Measurements from ENCODE around the gene CHMP2A. TPM values are rescaled to one million over a fixed set of nuclear protein-coding genes. Genes with fewer than 3 reads are reported as not detected.
A peak's percentile ranks its signal among the peaks of the same experiment; 100 is the strongest.

CHMP2A gene
- total RNA-seq, 1 experiment from 2014 or later = 109 TPM

DNA sequence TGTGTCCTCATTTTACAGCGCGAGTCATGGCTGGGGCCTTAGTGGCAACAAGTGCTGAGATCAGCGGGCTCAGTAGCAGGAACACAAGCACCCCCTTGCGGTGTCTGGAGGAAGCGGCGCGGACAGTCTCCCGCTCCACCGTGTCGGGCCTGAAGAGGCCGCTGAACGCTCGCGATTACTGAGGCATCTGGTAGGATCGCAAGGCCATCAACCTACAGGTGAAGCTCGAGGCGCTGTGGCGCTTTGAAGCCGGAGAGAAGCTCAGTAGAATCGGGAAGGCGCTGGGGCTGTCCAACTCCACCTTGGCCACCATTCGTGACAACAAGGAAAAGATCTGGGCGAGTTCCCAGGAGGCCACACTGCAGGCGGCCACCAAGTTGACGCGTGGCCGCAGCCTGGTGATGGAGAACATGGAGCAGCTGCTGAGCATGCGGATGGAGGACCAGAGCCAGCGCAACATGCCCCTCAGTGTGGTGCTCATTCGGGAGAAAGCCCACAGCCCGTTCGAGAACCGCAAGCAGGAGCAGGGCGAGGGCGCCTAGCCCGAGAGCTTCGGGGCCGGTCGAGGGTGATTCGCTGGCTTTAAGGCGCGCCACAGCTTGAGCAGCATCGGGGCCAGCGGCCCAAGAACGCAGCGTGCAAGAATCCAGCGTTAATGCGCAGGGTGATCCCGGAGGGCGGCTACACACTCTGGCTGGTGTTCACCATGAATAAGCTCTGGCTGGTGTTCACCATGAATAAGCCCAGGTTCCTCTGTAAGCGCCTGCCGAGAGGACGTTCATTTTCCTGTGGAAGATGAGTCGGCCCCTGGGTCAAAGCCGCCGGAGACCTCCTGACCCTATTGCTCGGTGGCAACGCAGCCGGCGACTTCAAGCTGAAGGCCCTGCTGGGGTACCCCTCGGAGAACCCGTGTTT lies 26.6 kb upstream of the CHMP2A start:
- H3K4me1 Mint-ChIP-seq = peaks cover 7% of the 10 kb centered on the region
- CTCF ChIA-PET = interaction anchor here (0.6 to 5.0 kb wide), 18 partner anchors 9 to 262 kb away, joined by 3 to 33 read pairs (median 6); partner anchors contain the start of genes CHMP2A, MZF1, RNF225 and TRIM28
- no peak overlapping the region for H3K4me3 Mint-ChIP-seq
- H3K9me3 Mint-ChIP-seq = no peaks in the 10 kb centered on the region
- peak overlapping the region; percentile 91 for H3K27ac Mint-ChIP-seq
- no peaks in the 10 kb centered on the region for H3K27me3 Mint-ChIP-seq (ENCODE audit: low read depth)
- POLR2A ChIA-PET = interaction anchor here (0.7 to 2.0 kb wide), 3 partner anchors 19 to 62 kb away, joined by 3 to 9 read pairs (median 8); partner anchors contain the start of gene ZBTB45
- DNase-seq (ENCODE audit: low spot score) (peak; percentile 97), ATAC-seq (peak; percentile 97)
- peaks cover 14% of the 10 kb centered on the region for H3K36me3 Mint-ChIP-seq
- TF ChIP-seq, protein P1, sequence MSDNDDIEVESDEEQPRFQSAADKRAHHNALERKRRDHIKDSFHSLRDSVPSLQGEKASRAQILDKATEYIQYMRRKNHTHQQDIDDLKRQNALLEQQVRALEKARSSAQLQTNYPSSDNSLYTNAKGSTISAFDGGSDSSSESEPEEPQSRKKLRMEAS (CRISPR knock-in tag; IDR thresholded peaks at IDR 0.05) = peak; percentile 82
- TF ChIP-seq SMAD3 (CRISPR knock-in tag; IDR thresholded peaks at IDR 0.05; ENCODE audit: borderline replicate concordance) (0 out of 2 replicates have a peak, but pooled peaks have one; percentile 51), ZNF423 (CRISPR knock-in tag; IDR thresholded peaks at IDR 0.05) (no peak), SP1 (CRISPR knock-in tag; conservative IDR thresholded peaks at IDR 0.05) (0 out of 2 replicates have a peak, but pooled peaks have one; percentile 13), ZNF263 (CRISPR knock-in tag; IDR thresholded peaks at IDR 0.05; ENCODE audit: low read depth) (no peak), MXD4 (CRISPR knock-in tag; IDR thresholded peaks at IDR 0.05; ENCODE audit: borderline replicate concordance) (no peak), ESRRA (CRISPR knock-in tag; IDR thresholded peaks at IDR 0.05; ENCODE audit: borderline replicate concordance) (no peak), FOXP1 (CRISPR knock-in tag; IDR thresholded peaks at IDR 0.05; ENCODE audit: borderline replicate concordance) (no peak; the same call in 1 of the 2 replicates), NFYB (CRISPR knock-in tag; conservative IDR thresholded peaks at IDR 0.05; ENCODE audit: low read depth) (0 out of 2 replicates have a peak, but pooled peaks have one; percentile 13), ZNF232 (CRISPR knock-in tag; IDR thresholded peaks at IDR 0.05) (0 out of 2 replicates have a peak, but pooled peaks have one; percentile 23), JAZF1 (CRISPR knock-in tag; IDR thresholded peaks at IDR 0.05) (no peak)
- TF ChIP-seq, protein P2, sequence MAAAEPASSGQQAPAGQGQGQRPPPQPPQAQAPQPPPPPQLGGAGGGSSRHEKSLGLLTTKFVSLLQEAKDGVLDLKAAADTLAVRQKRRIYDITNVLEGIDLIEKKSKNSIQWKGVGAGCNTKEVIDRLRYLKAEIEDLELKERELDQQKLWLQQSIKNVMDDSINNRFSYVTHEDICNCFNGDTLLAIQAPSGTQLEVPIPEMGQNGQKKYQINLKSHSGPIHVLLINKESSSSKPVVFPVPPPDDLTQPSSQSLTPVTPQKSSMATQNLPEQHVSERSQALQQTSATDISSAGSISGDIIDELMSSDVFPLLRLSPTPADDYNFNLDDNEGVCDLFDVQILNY (CRISPR knock-in tag; IDR thresholded peaks at IDR 0.05) = peak; percentile 54; the same call in 1 of the 2 replicates
- TF ChIP-seq, protein P3, sequence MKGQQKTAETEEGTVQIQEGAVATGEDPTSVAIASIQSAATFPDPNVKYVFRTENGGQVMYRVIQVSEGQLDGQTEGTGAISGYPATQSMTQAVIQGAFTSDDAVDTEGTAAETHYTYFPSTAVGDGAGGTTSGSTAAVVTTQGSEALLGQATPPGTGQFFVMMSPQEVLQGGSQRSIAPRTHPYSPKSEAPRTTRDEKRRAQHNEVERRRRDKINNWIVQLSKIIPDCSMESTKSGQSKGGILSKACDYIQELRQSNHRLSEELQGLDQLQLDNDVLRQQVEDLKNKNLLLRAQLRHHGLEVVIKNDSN (CRISPR knock-in tag; IDR thresholded peaks at IDR 0.05) = no peak
- TF ChIP-seq, protein P4, sequence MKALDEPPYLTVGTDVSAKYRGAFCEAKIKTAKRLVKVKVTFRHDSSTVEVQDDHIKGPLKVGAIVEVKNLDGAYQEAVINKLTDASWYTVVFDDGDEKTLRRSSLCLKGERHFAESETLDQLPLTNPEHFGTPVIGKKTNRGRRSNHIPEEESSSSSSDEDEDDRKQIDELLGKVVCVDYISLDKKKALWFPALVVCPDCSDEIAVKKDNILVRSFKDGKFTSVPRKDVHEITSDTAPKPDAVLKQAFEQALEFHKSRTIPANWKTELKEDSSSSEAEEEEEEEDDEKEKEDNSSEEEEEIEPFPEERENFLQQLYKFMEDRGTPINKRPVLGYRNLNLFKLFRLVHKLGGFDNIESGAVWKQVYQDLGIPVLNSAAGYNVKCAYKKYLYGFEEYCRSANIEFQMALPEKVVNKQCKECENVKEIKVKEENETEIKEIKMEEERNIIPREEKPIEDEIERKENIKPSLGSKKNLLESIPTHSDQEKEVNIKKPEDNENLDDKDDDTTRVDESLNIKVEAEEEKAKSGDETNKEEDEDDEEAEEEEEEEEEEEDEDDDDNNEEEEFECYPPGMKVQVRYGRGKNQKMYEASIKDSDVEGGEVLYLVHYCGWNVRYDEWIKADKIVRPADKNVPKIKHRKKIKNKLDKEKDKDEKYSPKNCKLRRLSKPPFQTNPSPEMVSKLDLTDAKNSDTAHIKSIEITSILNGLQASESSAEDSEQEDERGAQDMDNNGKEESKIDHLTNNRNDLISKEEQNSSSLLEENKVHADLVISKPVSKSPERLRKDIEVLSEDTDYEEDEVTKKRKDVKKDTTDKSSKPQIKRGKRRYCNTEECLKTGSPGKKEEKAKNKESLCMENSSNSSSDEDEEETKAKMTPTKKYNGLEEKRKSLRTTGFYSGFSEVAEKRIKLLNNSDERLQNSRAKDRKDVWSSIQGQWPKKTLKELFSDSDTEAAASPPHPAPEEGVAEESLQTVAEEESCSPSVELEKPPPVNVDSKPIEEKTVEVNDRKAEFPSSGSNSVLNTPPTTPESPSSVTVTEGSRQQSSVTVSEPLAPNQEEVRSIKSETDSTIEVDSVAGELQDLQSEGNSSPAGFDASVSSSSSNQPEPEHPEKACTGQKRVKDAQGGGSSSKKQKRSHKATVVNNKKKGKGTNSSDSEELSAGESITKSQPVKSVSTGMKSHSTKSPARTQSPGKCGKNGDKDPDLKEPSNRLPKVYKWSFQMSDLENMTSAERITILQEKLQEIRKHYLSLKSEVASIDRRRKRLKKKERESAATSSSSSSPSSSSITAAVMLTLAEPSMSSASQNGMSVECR (CRISPR knock-in tag; IDR thresholded peaks at IDR 0.05; ENCODE audit: borderline replicate concordance) = 0 out of 2 replicates have a peak, but pooled peaks have one; percentile 36
- TF ChIP-seq, protein P5, sequence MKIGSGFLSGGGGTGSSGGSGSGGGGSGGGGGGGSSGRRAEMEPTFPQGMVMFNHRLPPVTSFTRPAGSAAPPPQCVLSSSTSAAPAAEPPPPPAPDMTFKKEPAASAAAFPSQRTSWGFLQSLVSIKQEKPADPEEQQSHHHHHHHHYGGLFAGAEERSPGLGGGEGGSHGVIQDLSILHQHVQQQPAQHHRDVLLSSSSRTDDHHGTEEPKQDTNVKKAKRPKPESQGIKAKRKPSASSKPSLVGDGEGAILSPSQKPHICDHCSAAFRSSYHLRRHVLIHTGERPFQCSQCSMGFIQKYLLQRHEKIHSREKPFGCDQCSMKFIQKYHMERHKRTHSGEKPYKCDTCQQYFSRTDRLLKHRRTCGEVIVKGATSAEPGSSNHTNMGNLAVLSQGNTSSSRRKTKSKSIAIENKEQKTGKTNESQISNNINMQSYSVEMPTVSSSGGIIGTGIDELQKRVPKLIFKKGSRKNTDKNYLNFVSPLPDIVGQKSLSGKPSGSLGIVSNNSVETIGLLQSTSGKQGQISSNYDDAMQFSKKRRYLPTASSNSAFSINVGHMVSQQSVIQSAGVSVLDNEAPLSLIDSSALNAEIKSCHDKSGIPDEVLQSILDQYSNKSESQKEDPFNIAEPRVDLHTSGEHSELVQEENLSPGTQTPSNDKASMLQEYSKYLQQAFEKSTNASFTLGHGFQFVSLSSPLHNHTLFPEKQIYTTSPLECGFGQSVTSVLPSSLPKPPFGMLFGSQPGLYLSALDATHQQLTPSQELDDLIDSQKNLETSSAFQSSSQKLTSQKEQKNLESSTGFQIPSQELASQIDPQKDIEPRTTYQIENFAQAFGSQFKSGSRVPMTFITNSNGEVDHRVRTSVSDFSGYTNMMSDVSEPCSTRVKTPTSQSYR (CRISPR knock-in tag; IDR thresholded peaks at IDR 0.05) = peak; percentile 37; the same call in 1 of the 2 replicates
- TF ChIP-seq, protein P6, sequence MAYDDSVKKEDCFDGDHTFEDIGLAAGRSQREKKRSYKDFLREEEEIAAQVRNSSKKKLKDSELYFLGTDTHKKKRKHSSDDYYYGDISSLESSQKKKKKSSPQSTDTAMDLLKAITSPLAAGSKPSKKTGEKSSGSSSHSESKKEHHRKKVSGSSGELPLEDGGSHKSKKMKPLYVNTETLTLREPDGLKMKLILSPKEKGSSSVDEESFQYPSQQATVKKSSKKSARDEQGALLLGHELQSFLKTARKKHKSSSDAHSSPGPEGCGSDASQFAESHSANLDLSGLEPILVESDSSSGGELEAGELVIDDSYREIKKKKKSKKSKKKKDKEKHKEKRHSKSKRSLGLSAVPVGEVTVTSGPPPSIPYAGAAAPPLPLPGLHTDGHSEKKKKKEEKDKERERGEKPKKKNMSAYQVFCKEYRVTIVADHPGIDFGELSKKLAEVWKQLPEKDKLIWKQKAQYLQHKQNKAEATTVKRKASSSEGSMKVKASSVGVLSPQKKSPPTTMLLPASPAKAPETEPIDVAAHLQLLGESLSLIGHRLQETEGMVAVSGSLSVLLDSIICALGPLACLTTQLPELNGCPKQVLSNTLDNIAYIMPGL (CRISPR knock-in tag; IDR thresholded peaks at IDR 0.05) = peak; percentile 91
- TF ChIP-seq, protein P7, sequence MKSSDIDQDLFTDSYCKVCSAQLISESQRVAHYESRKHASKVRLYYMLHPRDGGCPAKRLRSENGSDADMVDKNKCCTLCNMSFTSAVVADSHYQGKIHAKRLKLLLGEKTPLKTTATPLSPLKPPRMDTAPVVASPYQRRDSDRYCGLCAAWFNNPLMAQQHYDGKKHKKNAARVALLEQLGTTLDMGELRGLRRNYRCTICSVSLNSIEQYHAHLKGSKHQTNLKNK (CRISPR knock-in tag; IDR thresholded peaks at IDR 0.05) = no peak
- TF ChIP-seq, protein P8, sequence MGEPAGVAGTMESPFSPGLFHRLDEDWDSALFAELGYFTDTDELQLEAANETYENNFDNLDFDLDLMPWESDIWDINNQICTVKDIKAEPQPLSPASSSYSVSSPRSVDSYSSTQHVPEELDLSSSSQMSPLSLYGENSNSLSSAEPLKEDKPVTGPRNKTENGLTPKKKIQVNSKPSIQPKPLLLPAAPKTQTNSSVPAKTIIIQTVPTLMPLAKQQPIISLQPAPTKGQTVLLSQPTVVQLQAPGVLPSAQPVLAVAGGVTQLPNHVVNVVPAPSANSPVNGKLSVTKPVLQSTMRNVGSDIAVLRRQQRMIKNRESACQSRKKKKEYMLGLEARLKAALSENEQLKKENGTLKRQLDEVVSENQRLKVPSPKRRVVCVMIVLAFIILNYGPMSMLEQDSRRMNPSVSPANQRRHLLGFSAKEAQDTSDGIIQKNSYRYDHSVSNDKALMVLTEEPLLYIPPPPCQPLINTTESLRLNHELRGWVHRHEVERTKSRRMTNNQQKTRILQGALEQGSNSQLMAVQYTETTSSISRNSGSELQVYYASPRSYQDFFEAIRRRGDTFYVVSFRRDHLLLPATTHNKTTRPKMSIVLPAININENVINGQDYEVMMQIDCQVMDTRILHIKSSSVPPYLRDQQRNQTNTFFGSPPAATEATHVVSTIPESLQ (CRISPR knock-in tag; IDR thresholded peaks at IDR 0.05) = no peak
- TF ChIP-seq, protein P9, sequence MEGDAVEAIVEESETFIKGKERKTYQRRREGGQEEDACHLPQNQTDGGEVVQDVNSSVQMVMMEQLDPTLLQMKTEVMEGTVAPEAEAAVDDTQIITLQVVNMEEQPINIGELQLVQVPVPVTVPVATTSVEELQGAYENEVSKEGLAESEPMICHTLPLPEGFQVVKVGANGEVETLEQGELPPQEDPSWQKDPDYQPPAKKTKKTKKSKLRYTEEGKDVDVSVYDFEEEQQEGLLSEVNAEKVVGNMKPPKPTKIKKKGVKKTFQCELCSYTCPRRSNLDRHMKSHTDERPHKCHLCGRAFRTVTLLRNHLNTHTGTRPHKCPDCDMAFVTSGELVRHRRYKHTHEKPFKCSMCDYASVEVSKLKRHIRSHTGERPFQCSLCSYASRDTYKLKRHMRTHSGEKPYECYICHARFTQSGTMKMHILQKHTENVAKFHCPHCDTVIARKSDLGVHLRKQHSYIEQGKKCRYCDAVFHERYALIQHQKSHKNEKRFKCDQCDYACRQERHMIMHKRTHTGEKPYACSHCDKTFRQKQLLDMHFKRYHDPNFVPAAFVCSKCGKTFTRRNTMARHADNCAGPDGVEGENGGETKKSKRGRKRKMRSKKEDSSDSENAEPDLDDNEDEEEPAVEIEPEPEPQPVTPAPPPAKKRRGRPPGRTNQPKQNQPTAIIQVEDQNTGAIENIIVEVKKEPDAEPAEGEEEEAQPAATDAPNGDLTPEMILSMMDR (IDR thresholded peaks at IDR 0.05) = peak; percentile 90
